Fibroblast of the aortic adventitia (primary cell): ENCODE measurements around the gene PLA2R1. TPM values are rescaled to one million over a fixed set of nuclear protein-coding genes. Genes with fewer than 3 reads are reported as not detected.
A peak's percentile ranks its signal among the peaks of the same experiment; 100 is the strongest.

Experiments
- DNase-seq: peaks from one replicate; pipeline ENCODE4 v3.0.0-alpha.2; 2010; ENCODE audit warnings: low read depth
- H3K4me3 ChIP-seq: 2 replicates; pipeline ENCODE4 v1.5.1; 2011; ENCODE audit warnings: low read depth, mild to moderate bottlenecking, control low read depth, low read length, moderate library complexity
- CTCF ChIP-seq: IDR thresholded peaks from 2 replicates; pipeline ENCODE4 v1.5.1; 2011; ENCODE audit warnings: mild to moderate bottlenecking, low read length, control low read depth, inconsistent platforms; ENCODE audit not compliant: insufficient read depth
- total RNA-seq: library from RNA; depleted of rRNA; stranded (reverse); fragments of >200 nt; gene quantifications from 2 replicates; pipeline ENCODE4 v1.2.3, GENCODE V29; 2012; ENCODE audit warnings: low replicate concordance

Gene PLA2R1
- total RNA-seq, 1 donor = 27.0 TPM

- no peak for TF ChIP-seq CTCF
- H3K4me3 ChIP-seq = no peak overlapping the region
- no peak for DNase-seq
Observed at GRCh38 chr2:160057356-160057755, 5.1 kb downstream of the PLA2R1 start.

GRCh38 chr2:160055726-160056108, 6.7 kb downstream of the PLA2R1 start:
- H3K4me3 ChIP-seq = no peak overlapping the region
- no peak for DNase-seq
- no peak for TF ChIP-seq CTCF

GRCh38 chr2:160054984-160055725, 7.3 kb downstream of the PLA2R1 start:
- no peak for TF ChIP-seq CTCF
- peak; percentile 84 for DNase-seq
- H3K4me3 ChIP-seq = no peak overlapping the region

- no peak for DNase-seq
- no peak overlapping the region for H3K4me3 ChIP-seq
- no peak for TF ChIP-seq CTCF
Observed at GRCh38 chr2:160053946-160054345, 8.5 kb downstream of the PLA2R1 start.

- no peak for DNase-seq
- no peak overlapping the region for H3K4me3 ChIP-seq
- no peak for TF ChIP-seq CTCF
Observed at GRCh38 chr2:160052531-160052930, 9.9 kb downstream of the PLA2R1 start.

- TF ChIP-seq CTCF = no peak
- H3K4me3 ChIP-seq = no peak overlapping the region
Observed at GRCh38 chr2:160051371-160051800, 11.0 kb downstream of the PLA2R1 start.

GRCh38 chr2:160050147-160050546, 12.3 kb downstream of the PLA2R1 start:
- H3K4me3 ChIP-seq = no peak overlapping the region
- DNase-seq = no peak
- TF ChIP-seq CTCF = no peak

More at GRCh38 chr2:160051371-160051800, 11.0 kb downstream of the PLA2R1 start:
- peak; percentile 83 for DNase-seq
